Lung (tissue), 12 donors: ENCODE results near the gene THAP7. TPM values are rescaled to one million over a fixed set of nuclear protein-coding genes. Genes with fewer than 3 reads are reported as not detected.

Source experiments
- ATAC-seq: fragments of 200-7000 bp; cut with Tn5 transposase; one replicate; pipeline ENCODE4 v1.9.1; 2020; ENCODE audit warnings: moderate number of reproducible peaks; ENCODE audit not compliant: insufficient read depth, low FRiP score
- DNase-seq, 3 donors: peaks; one replicate each; pipeline ENCODE4 v3.0.0-alpha.2; 2013 to 2017
- H3K27ac ChIP-seq, 2 donors: one replicate each; pipeline ENCODE4 v1.5.1; 2013; ENCODE audit warnings: mild to moderate bottlenecking in 2 of 2, moderate library complexity in 2 of 2, control low read depth in 1 of 2, inconsistent platforms in 1 of 2, low read depth in 1 of 2, low read length in 1 of 2
- H3K27me3 ChIP-seq, 3 donors: one replicate each; pipeline ENCODE4 v1.5.1; 2013; ENCODE audit warnings: low read length in 2 of 3; ENCODE audit not compliant: control insufficient read depth in 3 of 3, insufficient read depth in 3 of 3
- H3K36me3 ChIP-seq, 4 donors: one replicate each; pipeline ENCODE4 v1.5.1; 2013; ENCODE audit warnings: low read length in 4 of 4, mild to moderate bottlenecking in 1 of 4, moderate library complexity in 1 of 4; ENCODE audit not compliant: control insufficient read depth in 4 of 4, insufficient read depth in 4 of 4
- H3K4me1 ChIP-seq, 5 donors: one replicate each; pipeline ENCODE4 v1.5.1; 2013; ENCODE audit warnings: low read length in 5 of 5, mild to moderate bottlenecking in 2 of 5, moderate library complexity in 1 of 5; ENCODE audit not compliant: control insufficient read depth in 5 of 5, insufficient read depth in 5 of 5
- H3K4me3 ChIP-seq: one replicate; pipeline ENCODE4 v1.5.1; 2013; ENCODE audit warnings: mild to moderate bottlenecking, control low read depth, moderate library complexity
- H3K9ac ChIP-seq, 2 donors: one replicate each; pipeline ENCODE4 v1.5.1; 2013; ENCODE audit warnings: low read length in 2 of 2, control low read depth in 1 of 2; ENCODE audit not compliant: insufficient read depth in 1 of 2
- H3K9me3 ChIP-seq, 4 donors: one replicate each; pipeline ENCODE4 v1.5.1; 2013; ENCODE audit warnings: low read length in 3 of 4, mild to moderate bottlenecking in 1 of 4, moderate library complexity in 1 of 4; ENCODE audit not compliant: control insufficient read depth in 4 of 4, insufficient read depth in 3 of 4
- WGBS, 2 donors: extraction: QIAGEN DNeasy Blood & Tissue Kit; methylation state at CpG; one replicate each; pipeline ENCODE4 v1.1.7; 2013; 5-methylcytosine and 5-hydroxymethylcytosine counted together
- polyA plus RNA-seq, 2 donors: library from polyadenylated mRNA; stranded (reverse); fragments of 200-250 nt; gene quantifications; one replicate each; pipeline ENCODE4 v1.2.1, GENCODE V29; 2013
- total RNA-seq, 2 donors: library from RNA; depleted of rRNA in 1 of 2; stranded (reverse); fragments of >200 nt in 1 of 2; gene quantifications; one replicate each; pipeline ENCODE4 v1.2.1, GENCODE V29; 2014 to 2021
- TF ChIP-seq, protein P1 (sequence below): IDR thresholded peaks from 2 replicates; pipeline ENCODE4 v1.5.1; 2012; ENCODE audit warnings: mild to moderate bottlenecking; ENCODE audit errors: control extremely low read depth, extremely low read depth
- donor health status: control.
- donor health status: control.
- donor health status: Bipolar disorder and iron deficiency.
- donor health status: healthy.
- donor health status: DM: yes; HTN: yes; CAD: no.

The THAP7 gene
- total and polyA plus RNA-seq, 4 donors = 20.4 to 61.3 (median 27.6) TPM

DNA sequence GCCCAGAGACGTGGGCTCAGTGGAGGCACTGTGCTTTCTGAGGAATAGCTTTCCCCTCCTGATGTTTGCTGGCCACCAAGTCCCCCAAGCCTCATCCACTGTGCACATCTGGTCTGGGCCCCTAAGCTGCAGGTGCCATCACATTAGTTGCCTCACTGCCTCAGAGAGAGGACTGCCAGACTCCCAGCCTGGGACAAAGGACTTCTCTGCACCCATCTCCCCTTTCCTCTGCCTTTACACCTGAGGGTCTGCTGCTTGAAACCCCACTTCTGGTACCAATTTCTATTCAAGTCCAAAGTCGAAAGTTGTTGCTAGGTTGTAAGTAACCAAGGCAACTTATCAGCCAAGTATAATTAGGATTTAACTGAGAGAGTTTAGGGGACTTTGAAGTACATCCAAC lies 23.5 kb downstream of the THAP7 start:
- Histone ChIP-seq H3K9me3 (peaks cover 0 to 3% (median 0%) of the 10 kb centered on the region in 4 donors), H3K4me1 (peaks cover 0 to 22% (median 10%) of the 10 kb centered on the region in 5 donors), H3K36me3 (peaks cover 0 to under 1% (median 0%) of the 10 kb centered on the region in 4 donors), H3K4me3 (no peak overlapping the region), H3K9ac (no peak overlapping the region), H3K27me3 (peaks cover 0 to 3% (median 0%) of the 10 kb centered on the region in 3 donors), H3K27ac (no peak overlapping the region)
- TF ChIP-seq, protein P1, sequence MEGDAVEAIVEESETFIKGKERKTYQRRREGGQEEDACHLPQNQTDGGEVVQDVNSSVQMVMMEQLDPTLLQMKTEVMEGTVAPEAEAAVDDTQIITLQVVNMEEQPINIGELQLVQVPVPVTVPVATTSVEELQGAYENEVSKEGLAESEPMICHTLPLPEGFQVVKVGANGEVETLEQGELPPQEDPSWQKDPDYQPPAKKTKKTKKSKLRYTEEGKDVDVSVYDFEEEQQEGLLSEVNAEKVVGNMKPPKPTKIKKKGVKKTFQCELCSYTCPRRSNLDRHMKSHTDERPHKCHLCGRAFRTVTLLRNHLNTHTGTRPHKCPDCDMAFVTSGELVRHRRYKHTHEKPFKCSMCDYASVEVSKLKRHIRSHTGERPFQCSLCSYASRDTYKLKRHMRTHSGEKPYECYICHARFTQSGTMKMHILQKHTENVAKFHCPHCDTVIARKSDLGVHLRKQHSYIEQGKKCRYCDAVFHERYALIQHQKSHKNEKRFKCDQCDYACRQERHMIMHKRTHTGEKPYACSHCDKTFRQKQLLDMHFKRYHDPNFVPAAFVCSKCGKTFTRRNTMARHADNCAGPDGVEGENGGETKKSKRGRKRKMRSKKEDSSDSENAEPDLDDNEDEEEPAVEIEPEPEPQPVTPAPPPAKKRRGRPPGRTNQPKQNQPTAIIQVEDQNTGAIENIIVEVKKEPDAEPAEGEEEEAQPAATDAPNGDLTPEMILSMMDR = no peak
- 85 to 87% methylated on average over 2 of the region's 2 CpGs for WGBS, 2 donors
- ATAC-seq (no peak), DNase-seq (no peak)

DNA sequence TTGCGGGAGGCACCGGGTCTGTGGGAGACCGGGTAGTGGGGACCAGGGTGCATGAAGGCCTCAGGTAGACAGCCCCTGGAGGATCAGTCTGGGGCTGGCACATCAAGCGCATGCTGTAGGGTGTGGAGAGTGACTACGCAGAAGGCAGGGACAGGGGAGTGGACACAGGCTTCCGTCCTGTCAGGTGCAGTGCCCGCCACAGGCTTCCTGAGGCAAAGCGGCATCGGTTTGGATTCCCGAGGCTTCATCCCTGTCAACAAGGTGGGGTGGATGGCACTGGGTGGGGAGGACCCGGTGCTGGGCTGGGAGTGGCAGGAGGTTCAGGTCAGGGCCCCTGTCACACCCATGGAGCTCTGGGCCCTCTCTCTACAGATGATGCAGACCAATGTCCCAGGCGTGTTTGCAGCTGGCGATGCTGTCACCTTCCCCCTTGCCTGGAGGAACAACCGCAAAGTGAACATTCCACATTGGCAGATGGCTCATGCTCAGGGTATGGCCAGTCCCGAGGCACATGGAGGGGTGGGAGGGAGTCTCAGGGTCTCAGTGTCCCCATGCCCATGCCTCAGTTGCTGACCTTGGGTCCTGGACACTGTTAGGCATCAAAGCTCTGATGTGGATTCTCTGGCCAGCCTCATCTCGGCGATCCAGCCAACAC lies 24.3 kb downstream of the THAP7 start:
- H3K27me3 ChIP-seq = peaks cover 0 to 3% (median 0%) of the 10 kb centered on the region in 3 donors
- no peak for ATAC-seq
- H3K4me3 ChIP-seq = no peak overlapping the region
- TF ChIP-seq, protein P1 = no peak
- peaks cover 0 to 3% (median 0%) of the 10 kb centered on the region in 4 donors for H3K9me3 ChIP-seq
- peaks cover 0 to 18% (median 6%) of the 10 kb centered on the region in 5 donors for H3K4me1 ChIP-seq
- WGBS, 2 donors = 85 to 88% methylated on average over 17 of the region's 17 CpGs
- H3K27ac ChIP-seq = no peak overlapping the region
- no peaks in the 10 kb centered on the region for H3K36me3 ChIP-seq
- no peak for DNase-seq
- no peak overlapping the region for H3K9ac ChIP-seq

DNA sequence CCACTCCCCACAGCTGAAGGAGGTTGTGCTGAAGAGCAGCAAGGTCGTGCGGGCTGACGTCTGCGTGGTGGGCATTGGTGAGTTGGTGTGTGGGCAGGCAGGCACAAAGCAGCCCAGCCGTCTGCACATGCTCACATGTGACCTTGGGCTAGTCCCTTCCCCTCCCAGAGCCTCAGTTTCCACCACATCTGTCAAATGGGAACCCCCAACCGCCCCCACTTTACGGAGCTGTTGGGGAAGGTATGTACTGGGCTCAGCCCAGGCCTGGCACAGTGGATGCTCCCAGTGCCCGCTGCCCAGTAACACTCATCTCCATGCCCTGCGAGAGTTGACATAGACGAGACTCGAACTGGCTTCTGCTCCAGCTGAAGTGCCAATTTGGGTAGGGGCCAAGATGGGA lies 24.9 kb downstream of the THAP7 start:
- no peak overlapping the region for H3K9ac ChIP-seq
- no peak overlapping the region for H3K4me3 ChIP-seq
- ATAC-seq (no peak), DNase-seq (no peak)
- H3K36me3 ChIP-seq = no peaks in the 10 kb centered on the region
- no peak overlapping the region for H3K27ac ChIP-seq
- TF ChIP-seq, protein P1 = no peak
- H3K4me1 ChIP-seq = peaks cover 0 to 18% (median 5%) of the 10 kb centered on the region in 5 donors
- peaks cover 0 to 3% (median 0%) of the 10 kb centered on the region in 4 donors for H3K9me3 ChIP-seq
- H3K27me3 ChIP-seq = peaks cover 0 to 3% (median 0%) of the 10 kb centered on the region in 3 donors
- 84 to 89% methylated on average over 11 of the region's 11 CpGs for WGBS, 2 donors
